Activated CD4-positive, alpha-beta T cell treated with anti-CD3 and anti-CD28 coated beads for 36 hours (primary cell): ENCODE results near the gene DDX28. TPM values are rescaled to one million over a fixed set of nuclear protein-coding genes. Genes with fewer than 3 reads are reported as not detected.
"Not testable (repeated sequence)": the region's sequence is repeated elsewhere in the genome, so short reads cannot be mapped to it uniquely, and the experiment has no call there.

Experiments used
- ATAC-seq: fragments of 200-7000 bp; cut with Tn5 transposase; one replicate; pipeline ENCODE4 v1.10.0; 2021; ENCODE audit warnings: mild to moderate bottlenecking, moderate library complexity
- CTCF ChIA-PET: fragments of 350-600 bp; sonication (Branson Sonifier 250); formaldehyde crosslinking; loops from one replicate; lab custom pipeline; 2021; ENCODE audit warnings: antibody characterized with exemption; lab: Charles Lee
- POLR2A ChIA-PET: fragments of 350-600 bp; sonication (Branson Sonifier 250); formaldehyde crosslinking; loops from one replicate; lab custom pipeline; 2021; ENCODE audit warnings: antibody characterized with exemption, inconsistent platforms; lab: Charles Lee
- DNase-seq: peaks from one replicate; pipeline ENCODE4 v3.0.0-alpha.2; 2020
- H3K27ac Mint-ChIP-seq: one replicate; pipeline ENCODE4 v1.8.0; 2021; ENCODE audit warnings: mixed read lengths
- H3K27me3 Mint-ChIP-seq: one replicate; pipeline ENCODE4 v1.8.0; 2021; ENCODE audit warnings: mixed read lengths
- H3K36me3 Mint-ChIP-seq: one replicate; pipeline ENCODE4 v1.8.0; 2021; ENCODE audit warnings: low read depth, mixed read lengths
- H3K4me1 Mint-ChIP-seq: one replicate; pipeline ENCODE4 v1.8.0; 2021; ENCODE audit warnings: mixed read lengths
- H3K4me3 Mint-ChIP-seq: one replicate; pipeline ENCODE4 v1.8.0; 2021; ENCODE audit warnings: mild to moderate bottlenecking, moderate library complexity, mixed read lengths
- H3K9me3 Mint-ChIP-seq: one replicate; pipeline ENCODE4 v1.8.0; 2021; ENCODE audit warnings: low read depth, mixed read lengths
- intact Hi-C, 2 experiments: fragments of 100-400 bp; cut with DNase I in 1 of 2; cut with micrococcal nuclease in 1 of 2; formaldehyde crosslinking; loops; one replicate each; pipeline versions ENCODE4 v1.14.2 to v1.15.1; 2022 to 2024; cut with DNase I, micrococcal nuclease
- total RNA-seq, 2 experiments: library from RNA; stranded (reverse); gene quantifications; one replicate each; pipeline ENCODE4 v1.2.3, GENCODE V29; 2021

DDX28 gene
- total RNA-seq, 2 experiments from 2014 or later = 13.7 to 17.1 TPM

- DNase-seq, POLR2A ChIA-PET, H3K9me3 Mint-ChIP-seq, H3K27ac Mint-ChIP-seq, H3K27me3 Mint-ChIP-seq, CTCF ChIA-PET, H3K36me3 Mint-ChIP-seq, intact Hi-C loops, ATAC-seq, H3K4me3 Mint-ChIP-seq: not testable (repeated sequence)
- H3K4me1 Mint-ChIP-seq = peaks cover 26% of the 10 kb centered on the region
Observed at GRCh38 chr16:68009872-68010271, 13.2 kb downstream of the DDX28 start.

GRCh38 chr16:68009157-68009735, 13.8 kb downstream of the DDX28 start:
- ChIA-PET CTCF (interaction anchor here (1.2 kb wide), 2 partner anchors 24 to 32 kb away, joined by 3 to 4 read pairs; no protein-coding TSS in a partner anchor), POLR2A (no interaction called here)
- no peaks in the 10 kb centered on the region for H3K27me3 Mint-ChIP-seq
- H3K9me3 Mint-ChIP-seq = no peaks in the 10 kb centered on the region
- ATAC-seq = no peak
- H3K27ac Mint-ChIP-seq = no peak overlapping the region
- no peak for DNase-seq
- H3K4me3 Mint-ChIP-seq = no peak overlapping the region
- no peaks in the 10 kb centered on the region for H3K36me3 Mint-ChIP-seq
- intact Hi-C loops = no loop called here
- H3K4me1 Mint-ChIP-seq = peaks cover 28% of the 10 kb centered on the region

GRCh38 chr16:68005786-68006286, 17.2 kb downstream of the DDX28 start:
- POLR2A ChIA-PET = interaction anchor here (0.6 kb wide), 2 partner anchors 37 to 187 kb away, joined by 3 to 6 read pairs; no protein-coding TSS in a partner anchor
- peak; percentile 47 for DNase-seq
- CTCF ChIA-PET = interaction anchor here (0.6 to 1.7 kb wide), 9 partner anchors 9 to 682 kb away, joined by 3 to 11 read pairs (median 3); partner anchors contain the start of genes DDX28, DPEP2NB and DUS2
- H3K4me3 Mint-ChIP-seq = peak overlapping the region; percentile 30
- ATAC-seq = peak; percentile 83
- peaks cover 24% of the 10 kb centered on the region for H3K4me1 Mint-ChIP-seq
- H3K27ac Mint-ChIP-seq = peak overlapping the region; percentile 86
- H3K36me3 Mint-ChIP-seq = no peaks in the 10 kb centered on the region
- intact Hi-C loops = no loop called here
- no peaks in the 10 kb centered on the region for H3K9me3 Mint-ChIP-seq
- no peaks in the 10 kb centered on the region for H3K27me3 Mint-ChIP-seq

- no peaks in the 10 kb centered on the region for H3K9me3 Mint-ChIP-seq
- no peaks in the 10 kb centered on the region for H3K36me3 Mint-ChIP-seq
- H3K4me3 Mint-ChIP-seq = no peak overlapping the region
- peaks cover 30% of the 10 kb centered on the region for H3K4me1 Mint-ChIP-seq
- intact Hi-C loops = no loop called here
- H3K27me3 Mint-ChIP-seq = no peaks in the 10 kb centered on the region
- no peak for DNase-seq
- POLR2A ChIA-PET = interaction anchor here (0.6 to 0.7 kb wide), 2 partner anchors 13 to 64 kb away, joined by 3 to 7 read pairs; no protein-coding TSS in a partner anchor
- CTCF ChIA-PET = interaction anchor here (0.6 to 1.7 kb wide), 6 partner anchors 9 to 681 kb away, joined by 3 to 11 read pairs (median 4); partner anchors contain the start of genes DDX28 and DUS2
- H3K27ac Mint-ChIP-seq = peak overlapping the region; percentile 86
- no peak for ATAC-seq
Observed at GRCh38 chr16:68005211-68005610, 17.8 kb downstream of the DDX28 start.

- Mint-ChIP-seq H3K27me3 (no peaks in the 10 kb centered on the region), H3K9me3 (no peaks in the 10 kb centered on the region), H3K4me1 (peaks cover 48% of the 10 kb centered on the region), H3K36me3 (peaks cover 3% of the 10 kb centered on the region), H3K4me3 (no peak overlapping the region), H3K27ac (no peak overlapping the region)
- CTCF ChIA-PET = interaction anchor here (0.7 to 1.4 kb wide), 6 partner anchors 9 to 724 kb away, joined by 3 to 4 read pairs (median 3); no protein-coding TSS in a partner anchor
- DNase-seq = no peak
- POLR2A ChIA-PET = interaction anchor here (0.6 kb wide), 1 partner anchor 25 kb away, joined by 4 read pairs; no protein-coding TSS in a partner anchor
- intact Hi-C loops = no loop called here
- ATAC-seq = no peak
Observed at GRCh38 chr16:68003031-68003430, 20.0 kb downstream of the DDX28 start.

- Mint-ChIP-seq H3K4me1 (peaks cover 49% of the 10 kb centered on the region), H3K27me3 (no peaks in the 10 kb centered on the region), H3K9me3 (no peaks in the 10 kb centered on the region), H3K27ac (peak overlapping the region; percentile 96), H3K4me3 (no peak overlapping the region), H3K36me3 (peaks cover 3% of the 10 kb centered on the region)
- ChIA-PET CTCF (interaction anchor here (0.6 to 1.2 kb wide), 4 partner anchors 21 to 221 kb away, joined by 3 to 5 read pairs (median 3); no protein-coding TSS in a partner anchor), POLR2A (interaction anchor here (1.0 to 2.5 kb wide), 2 partner anchors 22 to 31 kb away, joined by 5 to 21 read pairs; partner anchors contain the start of genes DDX28 and DUS2)
- ATAC-seq (no peak), DNase-seq (no peak)
- intact Hi-C loops = no loop called here
Observed at GRCh38 chr16:68000450-68000849, 22.6 kb downstream of the DDX28 start.

- intact Hi-C loops = no loop called here
- Mint-ChIP-seq H3K9me3 (no peaks in the 10 kb centered on the region), H3K27me3 (no peaks in the 10 kb centered on the region), H3K4me3 (peak overlapping the region; percentile 77), H3K36me3 (peaks cover 3% of the 10 kb centered on the region), H3K27ac (peak overlapping the region; percentile 96), H3K4me1 (peaks cover 49% of the 10 kb centered on the region)
- no peak for DNase-seq
- ChIA-PET POLR2A (interaction anchor here (1.0 to 2.5 kb wide), 3 partner anchors 13 to 30 kb away, joined by 3 to 21 read pairs (median 5); partner anchors contain the start of genes DDX28 and DUS2), CTCF (interaction anchor here (0.6 to 1.2 kb wide), 3 partner anchors 22 to 220 kb away, joined by 3 to 5 read pairs (median 3); no protein-coding TSS in a partner anchor)
- peak; percentile 32 for ATAC-seq
Observed at GRCh38 chr16:67999985-68000384, 23.0 kb downstream of the DDX28 start.

GRCh38 chr16:67998779-67999688, 24.0 kb downstream of the DDX28 start, which contains the start of gene DPEP2:
DPEP2 (minus strand) TSS chr16:67999484; CDS start chr16:67993212, 6,272 bp downstream.
- peak; percentile 68 for DNase-seq
- CTCF ChIA-PET = interaction anchor here (0.6 to 1.8 kb wide), 15 partner anchors 9 to 442 kb away, joined by 3 to 6 read pairs (median 3); partner anchors contain the start of genes DDX28 and DUS2
- intact Hi-C loops, H3K27me3 Mint-ChIP-seq, H3K9me3 Mint-ChIP-seq, H3K36me3 Mint-ChIP-seq: not testable (repeated sequence)
- Mint-ChIP-seq H3K4me3 (peak within 1 kb of the TSS; percentile 77), H3K27ac (peak within 1 kb of the TSS; percentile 96), H3K4me1 (peaks cover 50% of the 10 kb centered on the region)
- peak; percentile 90 for ATAC-seq
- POLR2A ChIA-PET = interaction anchor here (0.7 to 2.5 kb wide), 6 partner anchors 12 to 193 kb away, joined by 3 to 21 read pairs (median 6); partner anchors contain the start of genes DDX28, DUS2, NFATC3 and RANBP10

- ChIA-PET CTCF (interaction anchor here (0.5 to 1.8 kb wide), 13 partner anchors 9 to 441 kb away, joined by 3 to 6 read pairs (median 3); partner anchors contain the start of genes DDX28 and DUS2), POLR2A (interaction anchor here (0.7 to 2.5 kb wide), 6 partner anchors 11 to 192 kb away, joined by 3 to 21 read pairs (median 6); partner anchors contain the start of genes DDX28, DUS2, NFATC3 and RANBP10)
- H3K27me3 Mint-ChIP-seq, ATAC-seq, intact Hi-C loops, H3K4me3 Mint-ChIP-seq, H3K36me3 Mint-ChIP-seq, DNase-seq, H3K9me3 Mint-ChIP-seq: not testable (repeated sequence)
- H3K27ac Mint-ChIP-seq = peak overlapping the region; percentile 96
- H3K4me1 Mint-ChIP-seq = peaks cover 57% of the 10 kb centered on the region
Observed at GRCh38 chr16:67998231-67998778, 24.7 kb downstream of the DDX28 start.

- Mint-ChIP-seq H3K4me1 (peaks cover 65% of the 10 kb centered on the region), H3K27me3 (no peaks in the 10 kb centered on the region)
Observed at GRCh38 chr16:67996666-67997065, 26.4 kb downstream of the DDX28 start.

More at GRCh38 chr16:67996666-67997065, 26.4 kb downstream of the DDX28 start:
- ChIA-PET POLR2A (interaction anchor here (0.6 kb wide), 1 partner anchor 62 kb away, joined by 3 read pairs; no protein-coding TSS in a partner anchor), CTCF (interaction anchor here (0.6 to 2.1 kb wide), 2 partner anchors 10 to 15 kb away, joined by 4 to 8 read pairs; no protein-coding TSS in a partner anchor)
- Mint-ChIP-seq H3K36me3 (peaks cover 3% of the 10 kb centered on the region), H3K4me3 (no peak overlapping the region), H3K27ac (no peak overlapping the region), H3K9me3 (no peaks in the 10 kb centered on the region)
- DNase-seq = no peak
- no peak for ATAC-seq
- intact Hi-C loops = no loop called here
